Measurements from ENCODE around the gene SPC24. TPM values are rescaled to one million over a fixed set of nuclear protein-coding genes. Genes with fewer than 3 reads are reported as not detected.

The SPC24 gene
- total and polyA plus RNA-seq, 2 of the 4 experiments (the other 2 are of a cell fraction) = 12.2 to 97.5 TPM

DNA sequence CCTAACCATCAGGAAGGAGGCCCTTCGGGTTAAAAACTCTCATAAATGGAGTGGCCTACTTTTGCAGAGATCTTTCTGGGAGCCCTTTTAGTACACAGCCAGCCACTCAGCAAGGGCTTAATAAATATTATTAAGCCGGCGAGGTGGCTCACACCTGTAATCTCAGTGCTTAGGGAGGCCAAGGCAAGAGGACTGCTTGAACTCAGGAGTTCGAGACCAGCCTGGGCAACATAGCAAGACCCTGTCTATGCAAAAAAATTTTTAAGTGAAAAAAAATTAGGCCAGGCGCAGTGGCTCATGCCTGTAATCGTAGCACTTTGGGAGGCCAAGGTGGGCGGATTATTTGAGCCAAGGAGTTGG lies 42.6 kb upstream of the SPC24 start:
- H4K91ac ChIP-seq (ENCODE audit: insufficient read depth, low read depth, low read length) = peak overlapping the region; percentile 79
- ATAC-seq (ENCODE audit: low read depth) (no peak), DNase-seq (no peak)
- peaks cover 22% of the 10 kb centered on the region for H3K4me1 ChIP-seq (ENCODE audit: control insufficient read depth, insufficient read depth, low read length)
- no TSS peak for BruUV-seq (replicated peaks)
- ChIA-PET CTCF (interaction anchor here (0.7 kb wide), 1 partner anchor 72 kb away, joined by 6 read pairs; no protein-coding TSS in a partner anchor), POLR2A (ENCODE audit: unreplicated experiment) (interaction anchor here (0.9 to 1.0 kb wide), 2 partner anchors 9 to 55 kb away, joined by 3 read pairs; no protein-coding TSS in a partner anchor)
- H2AK5ac ChIP-seq (ENCODE audit: low read depth, low read length) = peak overlapping the region; percentile 77
- H3K27me3 ChIP-seq (ENCODE audit: control insufficient read depth, insufficient read depth, low read length) = no peaks in the 10 kb centered on the region
- H3K4ac ChIP-seq (ENCODE audit: low read depth, low read length) = peak overlapping the region; percentile 74
- no peak overlapping the region; the same call in 2 of the 3 replicates for H2BK15ac ChIP-seq (ENCODE audit: low read depth, low read length)
- H2AFZ ChIP-seq (replicated peaks; ENCODE audit: low read length, poor library complexity) = peak overlapping the region; percentile 79
- TF ChIP-seq, protein P1, sequence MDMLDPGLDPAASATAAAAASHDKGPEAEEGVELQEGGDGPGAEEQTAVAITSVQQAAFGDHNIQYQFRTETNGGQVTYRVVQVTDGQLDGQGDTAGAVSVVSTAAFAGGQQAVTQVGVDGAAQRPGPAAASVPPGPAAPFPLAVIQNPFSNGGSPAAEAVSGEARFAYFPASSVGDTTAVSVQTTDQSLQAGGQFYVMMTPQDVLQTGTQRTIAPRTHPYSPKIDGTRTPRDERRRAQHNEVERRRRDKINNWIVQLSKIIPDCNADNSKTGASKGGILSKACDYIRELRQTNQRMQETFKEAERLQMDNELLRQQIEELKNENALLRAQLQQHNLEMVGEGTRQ (IDR thresholded peaks at IDR 0.05; ENCODE audit: low read depth, low read length) = no peak
- TF ChIP-seq CHD1 (IDR thresholded peaks at IDR 0.05; ENCODE audit: low read depth, low read length) = no peak
- no peak for TF ChIP-seq MAFK (IDR thresholded peaks at IDR 0.05; ENCODE audit: low read depth, low read length)
- TF ChIP-seq CEBPB (IDR thresholded peaks at IDR 0.05; ENCODE audit: low read depth, low read length) = no peak
- TF ChIP-seq SMC3 (IDR thresholded peaks at IDR 0.05; ENCODE audit: low read depth, low read length) = no peak
- TF ChIP-seq MXI1 (IDR thresholded peaks at IDR 0.05; ENCODE audit: borderline replicate concordance, low read depth, low read length) = no peak
- no peak for TF ChIP-seq BHLHE40 (IDR thresholded peaks at IDR 0.05; ENCODE audit: low read depth, low read length)
- no peak for TF ChIP-seq NFE2L2 (IDR thresholded peaks at IDR 0.05; ENCODE audit: low read depth, low read length)
- TF ChIP-seq POLR2A (IDR thresholded peaks at IDR 0.05; ENCODE audit: low read depth, low read length) = no peak
- TF ChIP-seq RAD21 (IDR thresholded peaks at IDR 0.05; ENCODE audit: low read length) = no peak
- TF ChIP-seq, protein P2, sequence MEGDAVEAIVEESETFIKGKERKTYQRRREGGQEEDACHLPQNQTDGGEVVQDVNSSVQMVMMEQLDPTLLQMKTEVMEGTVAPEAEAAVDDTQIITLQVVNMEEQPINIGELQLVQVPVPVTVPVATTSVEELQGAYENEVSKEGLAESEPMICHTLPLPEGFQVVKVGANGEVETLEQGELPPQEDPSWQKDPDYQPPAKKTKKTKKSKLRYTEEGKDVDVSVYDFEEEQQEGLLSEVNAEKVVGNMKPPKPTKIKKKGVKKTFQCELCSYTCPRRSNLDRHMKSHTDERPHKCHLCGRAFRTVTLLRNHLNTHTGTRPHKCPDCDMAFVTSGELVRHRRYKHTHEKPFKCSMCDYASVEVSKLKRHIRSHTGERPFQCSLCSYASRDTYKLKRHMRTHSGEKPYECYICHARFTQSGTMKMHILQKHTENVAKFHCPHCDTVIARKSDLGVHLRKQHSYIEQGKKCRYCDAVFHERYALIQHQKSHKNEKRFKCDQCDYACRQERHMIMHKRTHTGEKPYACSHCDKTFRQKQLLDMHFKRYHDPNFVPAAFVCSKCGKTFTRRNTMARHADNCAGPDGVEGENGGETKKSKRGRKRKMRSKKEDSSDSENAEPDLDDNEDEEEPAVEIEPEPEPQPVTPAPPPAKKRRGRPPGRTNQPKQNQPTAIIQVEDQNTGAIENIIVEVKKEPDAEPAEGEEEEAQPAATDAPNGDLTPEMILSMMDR (conservative IDR thresholded peaks at IDR 0.05; ENCODE audit: low read depth, low read length) = no peak
- TF ChIP-seq, protein P3, sequence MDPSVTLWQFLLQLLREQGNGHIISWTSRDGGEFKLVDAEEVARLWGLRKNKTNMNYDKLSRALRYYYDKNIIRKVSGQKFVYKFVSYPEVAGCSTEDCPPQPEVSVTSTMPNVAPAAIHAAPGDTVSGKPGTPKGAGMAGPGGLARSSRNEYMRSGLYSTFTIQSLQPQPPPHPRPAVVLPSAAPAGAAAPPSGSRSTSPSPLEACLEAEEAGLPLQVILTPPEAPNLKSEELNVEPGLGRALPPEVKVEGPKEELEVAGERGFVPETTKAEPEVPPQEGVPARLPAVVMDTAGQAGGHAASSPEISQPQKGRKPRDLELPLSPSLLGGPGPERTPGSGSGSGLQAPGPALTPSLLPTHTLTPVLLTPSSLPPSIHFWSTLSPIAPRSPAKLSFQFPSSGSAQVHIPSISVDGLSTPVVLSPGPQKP (IDR thresholded peaks at IDR 0.05; ENCODE audit: borderline replicate concordance, low read depth, low read length) = no peak
- TF ChIP-seq FOS (IDR thresholded peaks at IDR 0.05; ENCODE audit: low read depth, low read length) = no peak
- H3K4me3 ChIP-seq (ENCODE audit: insufficient read depth, low read depth, low read length) = peak overlapping the region; percentile 12; the same call in 1 of the 2 replicates
- H2BK5ac ChIP-seq (ENCODE audit: low read depth, low read length, poor library complexity, severe bottlenecking) = peak overlapping the region; percentile 63
- peak overlapping the region; percentile 17; the same call in 1 of the 2 replicates for H4K5ac ChIP-seq (ENCODE audit: low read depth, low read length)
- peak overlapping the region; percentile 54 for H3K4me2 ChIP-seq (ENCODE audit: low read depth, low read length)
- peaks cover 5% of the 10 kb centered on the region; the same call in 1 of the 2 replicates for H4K20me1 ChIP-seq (ENCODE audit: insufficient read depth, low read length)
- H3K27ac ChIP-seq (ENCODE audit: insufficient read depth, low read length) = peak overlapping the region; percentile 45; the same call in 1 of the 2 replicates
- intact Hi-C loops (cut with micrococcal nuclease) = no loop called here
- peak overlapping the region; percentile 5; the same call in 1 of the 2 replicates for H3K18ac ChIP-seq (ENCODE audit: low read depth, low read length)
- no peaks in the 10 kb centered on the region for H3K9me3 ChIP-seq (ENCODE audit: control insufficient read depth, insufficient read depth, low read length)
- 69% methylated on average over 2 of the region's 7 CpGs; no CpG with 5 or more reads in 1 of the 2 experiments for WGBS, 2 experiments (ENCODE audit: extremely low coverage in 2 of 2, insufficient read length in 1 of 2)
- dilution Hi-C loops (cut with HindIII; ENCODE audit: low sequenced_read_pairs, unreplicated experiment) = no loop called here
- peaks cover 16% of the 10 kb centered on the region for H3K9me1 ChIP-seq (ENCODE audit: insufficient read depth, low read length)
- H3K14ac ChIP-seq (replicated peaks; ENCODE audit: low read depth, low read length) = 0 out of 2 replicates have a peak overlapping the region, but pooled peaks have one; percentile 60
- peak overlapping the region; percentile 61; the same call in 1 of the 2 replicates for H2BK20ac ChIP-seq (ENCODE audit: low read depth, low read length)
- peaks cover 25% of the 10 kb centered on the region for H3K36me3 ChIP-seq (ENCODE audit: control insufficient read depth, insufficient read depth, low read length)
- no peak overlapping the region for H3K23ac ChIP-seq (ENCODE audit: low read depth, low read length)
- peaks cover 24 to 58% of the 10 kb centered on the region in 2 experiments for H3K79me1 ChIP-seq (ENCODE audit: low read depth in 1 of 2, low read length in 2 of 2)
- peak overlapping the region; percentile 12; the same call in 1 of the 2 replicates for H3K9ac ChIP-seq (ENCODE audit: low read depth, low read length)
- in situ Hi-C loops (cut with MboI; ENCODE audit: low sequenced_read_pairs) = no loop called here
- peak overlapping the region; percentile 77; the same call in 1 of the 2 replicates for H3K56ac ChIP-seq (ENCODE audit: extremely low read depth, insufficient read depth, low read length)
- H4K8ac ChIP-seq (ENCODE audit: low read depth in 2 of 2, low read length in 2 of 2) = peak overlapping the region; percentile 89 to 97
- H2BK120ac ChIP-seq (ENCODE audit: low read depth, low read length) = peak overlapping the region; percentile 68; the same call in 1 of the 2 replicates
- H2AK9ac ChIP-seq (replicated peaks; ENCODE audit: low read depth, low read length, poor library complexity) = peak overlapping the region; percentile 86
